NCI-H146 treated with DMSO at 0.1 percent for 48 hours (cell line): Measurements from ENCODE around the gene EBP.
A peak's percentile ranks its signal among the peaks of the same experiment; 100 is the strongest.
"Not testable (repeated sequence)": the region's sequence is repeated elsewhere in the genome, so short reads cannot be mapped to it uniquely, and the experiment has no call there.

Experiments used
- DNase-seq: peaks from one replicate; lab custom pipeline; 2025; ENCODE audit not compliant: unreplicated experiment; lab: John Stamatoyannopoulos, UW

The EBP gene

GRCh38 chrX:48492293-48492910, 29.2 kb upstream of the EBP start:
- no peak for DNase-seq

GRCh38 chrX:48493890-48494364, 27.7 kb upstream of the EBP start:
- no peak for DNase-seq

- no peak for DNase-seq
Observed at GRCh38 chrX:48496660-48497059, 24.9 kb upstream of the EBP start.

- no peak for DNase-seq
Observed at GRCh38 chrX:48497871-48498270, 23.7 kb upstream of the EBP start.

GRCh38 chrX:48498374-48498809, 23.2 kb upstream of the EBP start:
- DNase-seq = no peak

- no peak for DNase-seq
Observed at GRCh38 chrX:48504261-48504660, 17.3 kb upstream of the EBP start.

GRCh38 chrX:48505481-48505880, 16.1 kb upstream of the EBP start:
- no peak for DNase-seq

- no peak for DNase-seq
Observed at GRCh38 chrX:48507246-48507645, 14.4 kb upstream of the EBP start.

- peak; percentile 39 for DNase-seq
Observed at GRCh38 chrX:48508400-48509244, 13.0 kb upstream of the EBP start, which contains the start of gene PORCN. Gene PORCN, plus strand, starts transcription at chrX:48508992. Its CDS starts 829 bp downstream, at chrX:48509821.

GRCh38 chrX:48509245-48509590, 12.4 kb upstream of the EBP start:
- no peak for DNase-seq

GRCh38 chrX:48509619-48510018, 12.0 kb upstream of the EBP start:
- no peak for DNase-seq

- DNase-seq = no peak
Observed at GRCh38 chrX:48511560-48511959, 10.0 kb upstream of the EBP start.

- DNase-seq = no peak
Observed at GRCh38 chrX:48512371-48512935, 9.2 kb upstream of the EBP start.

- DNase-seq = no peak
Observed at GRCh38 chrX:48513670-48514069, 7.9 kb upstream of the EBP start.

- no peak for DNase-seq
Observed at GRCh38 chrX:48514126-48514806, 7.3 kb upstream of the EBP start.

GRCh38 chrX:48514868-48515460, 6.6 kb upstream of the EBP start:
- DNase-seq = no peak

- DNase-seq = no peak
Observed at GRCh38 chrX:48515842-48516241, 5.8 kb upstream of the EBP start.

- DNase-seq = no peak
Observed at GRCh38 chrX:48516285-48516684, 5.3 kb upstream of the EBP start.

- no peak for DNase-seq
Observed at GRCh38 chrX:48516987-48517386, 4.6 kb upstream of the EBP start.

- DNase-seq = not testable (repeated sequence)
Observed at GRCh38 chrX:48519481-48519880, 2.1 kb upstream of the EBP start.

GRCh38 chrX:48520455-48520854, 1.2 kb upstream of the EBP start:
- DNase-seq = no peak
